ENCODE measurements around the gene CMC4.

The CMC4 gene

DNA sequence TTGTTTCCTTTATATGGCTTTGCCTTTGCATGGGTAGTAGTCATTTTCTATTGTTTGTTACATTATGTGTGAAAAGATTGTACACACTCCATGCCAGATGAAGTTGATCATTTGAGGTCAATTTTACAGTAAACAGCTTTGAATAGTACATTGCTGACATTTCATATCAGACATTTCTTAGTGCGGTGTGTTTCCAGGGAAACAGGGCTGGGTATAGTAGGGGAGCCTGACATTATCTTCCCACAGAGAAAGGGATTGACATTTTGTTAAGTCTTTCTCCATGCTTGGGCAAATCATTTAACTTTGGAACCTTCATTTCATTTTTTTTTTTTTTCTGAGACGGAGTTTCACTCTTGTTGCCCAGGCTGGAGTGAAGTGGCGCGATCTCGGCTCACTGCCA is 39.3 kb downstream of the CMC4 start:
- TF ChIP-seq ZNF274 (IDR thresholded peaks at IDR 0.05; ENCODE audit: low read depth, low read length) = no peak
- H3K4me3 ChIP-seq (ENCODE audit: low read length) = no peak overlapping the region

DNA sequence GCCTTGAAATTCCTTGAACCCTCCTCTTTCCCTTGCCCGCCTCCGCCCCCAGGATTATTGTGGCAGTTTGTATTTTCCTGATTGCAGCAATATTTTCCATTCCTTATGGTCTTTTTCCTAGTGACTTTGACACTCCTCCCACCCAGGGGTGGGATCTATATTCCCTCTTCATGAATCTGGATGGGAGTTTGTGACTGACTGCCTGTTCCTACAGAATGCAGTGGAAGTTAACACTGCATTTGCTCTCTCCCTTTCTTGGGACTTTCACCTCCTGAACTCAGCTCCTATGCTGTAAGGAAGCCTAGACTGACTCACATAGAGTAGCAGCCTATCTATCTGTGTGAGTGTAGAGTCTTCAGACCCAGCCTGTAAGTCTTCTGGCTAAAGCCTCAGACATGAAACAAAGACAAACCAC is 42.1 kb downstream of the CMC4 start:
- TF ChIP-seq ZNF274 (IDR thresholded peaks at IDR 0.05; ENCODE audit: low read depth, low read length) = no peak
- H3K4me3 ChIP-seq (ENCODE audit: low read length) = peak overlapping the region; percentile 18; the same call in 1 of the 2 replicates

DNA sequence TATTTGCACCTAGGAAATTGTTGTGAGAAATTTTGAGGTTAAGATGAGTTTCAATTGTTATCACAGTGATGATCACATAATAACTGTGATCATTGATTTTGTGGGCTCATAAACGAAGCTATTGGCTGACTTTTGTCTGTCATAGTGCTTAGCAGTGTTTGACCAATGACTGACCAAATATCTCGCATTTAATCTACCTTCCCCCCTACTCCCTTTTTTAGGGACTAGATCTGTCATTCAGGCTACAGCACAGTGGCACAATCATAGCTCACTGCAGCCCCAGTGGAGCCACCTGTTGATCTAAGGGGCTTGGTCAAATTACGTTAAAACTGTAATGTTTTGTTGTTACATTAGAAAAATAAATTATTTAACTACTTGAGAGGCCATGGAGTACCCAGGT is 42.8 kb downstream of the CMC4 start:
- H3K4me3 ChIP-seq (ENCODE audit: low read length) = peak overlapping the region; percentile 85
- no peak for TF ChIP-seq ZNF274 (IDR thresholded peaks at IDR 0.05; ENCODE audit: low read depth, low read length)

DNA sequence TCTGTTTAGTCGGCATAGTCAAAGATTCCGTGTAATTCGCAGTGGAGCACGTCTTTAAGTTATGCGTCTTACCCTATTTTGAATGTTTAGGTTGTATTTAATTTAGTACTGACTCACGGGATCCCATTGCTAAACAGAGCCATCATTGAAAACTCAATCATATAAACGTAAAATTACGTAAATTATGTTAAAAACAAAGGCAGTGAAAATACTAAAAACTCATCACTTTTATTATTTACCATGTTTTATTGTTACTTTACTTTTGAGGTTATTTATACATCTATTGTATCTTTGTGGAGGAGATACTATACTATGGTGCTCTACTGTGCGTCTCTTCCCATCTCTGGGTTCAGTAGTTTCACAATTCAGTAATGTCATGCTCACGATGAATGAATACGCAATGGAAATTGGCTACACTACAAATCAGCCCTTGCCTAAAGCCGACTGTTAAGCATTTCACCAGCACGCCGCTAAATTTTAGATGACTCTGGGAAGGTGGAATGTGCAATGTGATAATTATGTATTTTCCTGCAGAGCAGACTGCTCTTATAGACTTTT is 43.3 kb downstream of the CMC4 start:
- peak overlapping the region; percentile 85 for H3K4me3 ChIP-seq (ENCODE audit: low read length)
- no peak for TF ChIP-seq ZNF274 (IDR thresholded peaks at IDR 0.05; ENCODE audit: low read depth, low read length)

DNA sequence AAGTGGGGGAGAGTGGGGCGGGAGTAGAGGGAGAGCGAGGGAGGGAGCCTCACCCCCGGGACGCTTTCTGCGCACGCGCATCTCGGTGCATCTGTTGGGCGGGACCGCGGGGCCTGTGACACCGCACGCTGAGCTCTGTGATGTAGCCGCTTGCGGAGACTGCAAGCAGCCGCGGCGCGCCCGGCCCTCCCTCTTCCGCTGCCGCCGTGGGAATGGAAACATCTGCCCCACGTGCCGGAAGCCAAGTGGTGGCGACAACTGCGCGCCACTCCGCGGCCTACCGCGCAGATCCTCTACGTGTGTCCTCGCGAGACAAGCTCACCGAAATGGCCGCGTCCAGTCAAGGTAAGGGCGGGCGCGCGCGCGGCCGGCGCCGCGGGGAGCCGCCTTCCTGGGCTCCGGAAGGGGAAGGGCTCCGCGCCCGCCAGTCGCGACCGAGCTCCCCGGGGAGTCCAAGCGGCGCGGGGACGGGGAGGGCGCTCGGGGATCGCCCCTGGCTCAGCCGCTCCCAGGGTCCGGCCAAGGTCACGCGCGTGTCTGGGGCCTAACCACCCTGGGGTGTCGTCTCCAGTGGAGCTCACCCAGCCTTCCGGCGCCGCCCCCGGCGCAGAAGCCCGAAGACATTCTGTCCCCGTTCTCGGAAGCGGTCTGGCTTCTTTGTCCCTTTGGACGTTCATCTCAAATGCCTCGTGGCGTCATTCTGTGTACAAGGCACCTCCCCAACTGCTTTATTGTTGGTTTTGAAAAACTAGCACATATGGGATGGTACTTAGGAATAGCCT is 44.0 kb downstream of the CMC4 start, which contains the start of gene FUNDC2:
Gene FUNDC2, plus strand, starts transcription at position 118 of the 782 bp plus-strand sequence. Its CDS starts 95 bp downstream, at position 213.
- peak within 1 kb of the TSS; percentile 85 for H3K4me3 ChIP-seq (ENCODE audit: low read length)
- TF ChIP-seq ZNF274 (IDR thresholded peaks at IDR 0.05; ENCODE audit: low read depth, low read length) = no peak

DNA sequence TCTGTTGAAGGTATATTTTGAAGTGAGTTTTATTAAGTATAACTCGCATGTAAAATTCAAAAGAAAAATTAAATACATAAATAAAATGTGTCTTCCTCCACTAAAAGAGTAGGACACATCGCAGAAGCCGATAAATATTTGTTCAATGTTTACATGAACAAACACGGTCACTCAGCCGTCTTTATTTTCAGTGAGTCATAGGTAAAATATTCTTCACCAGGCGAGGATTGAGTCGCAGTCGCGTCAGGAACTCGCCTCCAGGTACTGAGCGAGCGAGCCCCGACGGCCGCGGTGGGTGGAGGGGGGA is 44.6 kb downstream of the CMC4 start:
- H3K4me3 ChIP-seq (ENCODE audit: low read length) = peak overlapping the region; percentile 69; the same call in 1 of the 2 replicates
- TF ChIP-seq ZNF274 (IDR thresholded peaks at IDR 0.05; ENCODE audit: low read depth, low read length) = no peak

DNA sequence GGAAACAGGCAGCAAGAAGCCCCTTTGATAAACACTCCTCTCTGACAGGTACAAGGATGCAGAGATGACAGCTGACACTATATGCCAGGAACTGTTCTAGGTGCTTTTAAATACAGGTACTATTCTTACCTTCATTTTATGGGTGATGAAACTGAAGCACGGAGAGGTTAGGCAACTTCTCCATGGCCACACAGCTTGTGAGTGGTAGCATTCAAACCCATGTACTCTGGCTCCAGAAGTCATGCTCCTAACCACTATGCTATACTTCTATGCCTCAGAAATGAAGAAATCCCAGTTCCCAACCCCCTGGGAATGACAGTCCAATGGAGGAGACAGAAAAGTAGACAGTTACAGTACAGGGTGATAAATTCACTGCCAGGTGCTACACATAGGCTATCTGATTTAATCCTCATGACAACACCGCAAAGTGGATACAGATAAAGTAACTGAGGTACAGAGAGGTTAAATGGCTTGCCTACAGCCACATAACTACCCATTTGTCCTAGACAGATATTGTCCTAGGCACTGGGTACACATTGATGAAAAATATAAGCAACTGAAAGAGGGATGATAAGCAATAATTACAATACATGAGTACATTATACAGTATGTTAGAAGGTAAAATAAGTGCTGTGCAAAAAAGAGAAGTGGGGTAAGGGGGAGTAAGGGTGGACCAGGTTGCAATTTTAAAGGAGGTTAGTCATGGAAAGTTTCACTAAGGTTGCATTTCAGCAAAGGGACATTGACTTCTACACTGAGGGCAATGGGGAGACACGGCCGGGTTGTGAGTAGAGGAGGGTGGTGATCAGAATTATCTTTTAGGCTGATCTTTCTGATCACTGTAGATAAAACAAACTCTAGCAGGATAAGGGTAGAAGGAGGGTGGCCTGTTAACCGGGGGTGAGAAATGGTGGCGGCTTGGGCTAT is 46.8 kb downstream of the CMC4 start:
- no peak overlapping the region for H3K4me3 ChIP-seq (ENCODE audit: low read length)
- TF ChIP-seq ZNF274 (IDR thresholded peaks at IDR 0.05; ENCODE audit: low read depth, low read length) = no peak

DNA sequence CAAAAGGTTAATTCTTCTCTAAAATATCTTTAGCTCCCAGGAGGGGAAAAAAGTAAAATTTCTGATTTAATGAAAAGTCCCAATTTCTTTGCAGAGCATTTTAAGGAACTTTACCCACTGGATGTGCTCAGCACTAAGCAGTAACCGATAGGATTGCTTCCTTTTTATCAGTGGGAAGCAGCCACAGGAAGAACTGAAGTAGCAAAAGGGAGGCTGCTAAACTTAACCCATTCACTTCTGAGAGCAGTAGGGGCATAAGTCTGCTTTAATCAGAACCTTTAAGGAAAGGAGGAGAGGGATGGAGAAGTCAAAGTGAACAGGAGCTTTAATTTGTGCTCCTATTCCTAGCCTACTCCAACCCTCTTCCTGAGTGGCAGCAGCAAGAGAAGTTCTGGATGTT is 48.4 kb downstream of the CMC4 start, which contains the start of gene F8:
Gene F8, minus strand, starts transcription at position 139 of the 400 bp plus-strand sequence. CDS start 171 bp downstream, outside the sequence.
- no peak for TF ChIP-seq ZNF274 (IDR thresholded peaks at IDR 0.05; ENCODE audit: low read depth, low read length)
- no peak within 1 kb of the TSS for H3K4me3 ChIP-seq (ENCODE audit: low read length)

DNA sequence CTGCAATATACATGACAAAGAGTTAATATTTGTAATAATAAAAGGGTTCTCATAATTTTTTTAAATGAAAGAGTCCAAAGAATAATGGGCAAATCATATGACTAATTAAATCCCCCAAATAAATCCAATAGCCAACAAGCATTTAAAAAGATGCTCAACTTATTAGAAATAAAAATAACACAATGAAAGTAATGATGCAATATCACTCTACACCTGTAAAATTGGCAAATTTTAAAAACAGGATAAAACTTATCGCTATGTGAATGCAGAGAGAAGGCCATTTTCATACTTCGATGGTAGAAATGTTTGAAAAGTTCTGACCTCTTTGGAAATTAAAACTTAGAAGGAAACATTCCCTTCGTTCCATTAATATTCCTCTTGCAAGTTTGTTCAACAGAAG is 50.3 kb downstream of the CMC4 start:
- H3K4me3 ChIP-seq (ENCODE audit: low read length) = no peak overlapping the region

More for the DNA sequence above, 50.3 kb downstream of the CMC4 start:
- TF ChIP-seq ZNF274 (IDR thresholded peaks at IDR 0.05; ENCODE audit: low read depth, low read length) = no peak
